ENCODE measurements around the gene OR4K5.
"Not testable (repeated sequence)": the region's sequence is repeated elsewhere in the genome, so short reads cannot be mapped to it uniquely, and the experiment has no call there.

The OR4K5 gene

GRCh38 chr14:19920021-19920657 is at the start of gene OR4K5:
Gene OR4K5 (plus strand): TSS chr14:19920607. CDS start chr14:19920607, 0 bp downstream.
- DNase-seq: no peak

GRCh38 chr14:19873178-19873577 is 47.2 kb upstream of the OR4K5 start:
- DNase-seq: no peak

GRCh38 chr14:19874842-19875241 is 45.6 kb upstream of the OR4K5 start, which contains the start of gene OR4K2:
Gene OR4K2 (plus strand): TSS chr14:19875142. CDS start chr14:19876268, 1,126 bp downstream.
- no peak for DNase-seq

GRCh38 chr14:19878029-19878642 is 42.3 kb upstream of the OR4K5 start:
- no peak for DNase-seq

- DNase-seq: no peak
Measured at GRCh38 chr14:19895282-19895681, 25.1 kb upstream of the OR4K5 start.

- DNase-seq: no peak
Measured at GRCh38 chr14:19900999-19901398, 19.4 kb upstream of the OR4K5 start.

GRCh38 chr14:19902409-19902808 is 18.0 kb upstream of the OR4K5 start:
- no peak for DNase-seq

- DNase-seq: no peak
Measured at GRCh38 chr14:19906665-19907064, 13.7 kb upstream of the OR4K5 start.

GRCh38 chr14:19911114-19911513 is 9.3 kb upstream of the OR4K5 start:
- DNase-seq: no peak

GRCh38 chr14:19917243-19917642 is 3.2 kb upstream of the OR4K5 start:
- DNase-seq: no peak

- DNase-seq: no peak
Measured at GRCh38 chr14:19917955-19918518, 2.4 kb upstream of the OR4K5 start.

GRCh38 chr14:19918553-19919264 is 1.7 kb upstream of the OR4K5 start:
- DNase-seq: no peak

GRCh38 chr14:19930617-19931016 is 10.2 kb downstream of the OR4K5 start, which contains the start of gene OR4K1:
Gene OR4K1 (plus strand): TSS chr14:19930917. CDS start chr14:19935667, 4,750 bp downstream.
- no peak for DNase-seq

GRCh38 chr14:19941668-19942067 is 21.3 kb downstream of the OR4K5 start:
- no peak for DNase-seq

GRCh38 chr14:19947413-19948090 is 27.1 kb downstream of the OR4K5 start:
- DNase-seq: no peak

- DNase-seq: no peak
Measured at GRCh38 chr14:19949218-19949617, 28.8 kb downstream of the OR4K5 start.

- not testable (repeated sequence) for DNase-seq
Measured at GRCh38 chr14:19969735-19970134, 49.3 kb downstream of the OR4K5 start.
